ENCODE results near the gene RNF123.

- TF ChIP-seq CTCF (conservative IDR thresholded peaks at IDR 0.05; ENCODE audit: low read length), result no peak
- no peak for TF ChIP-seq EZH2phosphoT487 (IDR thresholded peaks at IDR 0.05; ENCODE audit: borderline replicate concordance)
These were observed 13.4 kb upstream of the RNF123 start for GRCh38 chr3:49675912-49676311.
